ENCODE data around the gene KCNH6.

KCNH6 gene

GRCh38 chr17:63512388-63512787, 10.8 kb upstream of the KCNH6 start:
- no peak for DNase-seq

- DNase-seq, result no peak
Observed at GRCh38 chr17:63512896-63513644, 10.1 kb upstream of the KCNH6 start.

- DNase-seq, result no peak
Observed at GRCh38 chr17:63514477-63514876, 8.7 kb upstream of the KCNH6 start.

DNA sequence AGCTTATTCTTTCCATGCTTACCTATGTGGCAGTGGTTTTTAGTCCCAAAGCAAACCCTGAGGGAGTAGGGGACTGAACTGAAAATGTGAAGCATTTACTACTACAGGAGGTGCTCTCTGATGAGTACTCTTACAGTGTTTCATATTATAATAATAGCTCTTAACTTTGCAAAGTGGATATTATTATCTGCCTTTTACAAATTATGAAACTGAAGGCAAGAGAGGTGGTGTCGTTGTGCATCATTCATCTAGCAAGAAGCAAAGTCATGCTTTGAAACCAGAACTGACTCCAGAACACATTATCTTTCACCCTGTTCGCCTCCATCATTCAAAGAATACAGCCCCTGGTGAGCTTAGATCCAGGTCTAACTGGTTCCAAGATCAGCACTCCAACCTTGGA, 8.2 kb upstream of the KCNH6 start:
- no peak for DNase-seq

- no peak for DNase-seq
Observed at GRCh38 chr17:63515426-63515825, 7.7 kb upstream of the KCNH6 start.

GRCh38 chr17:63516910-63517824, 6.0 kb upstream of the KCNH6 start:
- DNase-seq, result no peak

GRCh38 chr17:63517825-63518534, 5.2 kb upstream of the KCNH6 start:
- no peak for DNase-seq

GRCh38 chr17:63519116-63519881, 3.9 kb upstream of the KCNH6 start:
- DNase-seq, result no peak

- no peak for DNase-seq
Observed at GRCh38 chr17:63519972-63520882, 2.9 kb upstream of the KCNH6 start.

- DNase-seq, result no peak
Observed at GRCh38 chr17:63524051-63524450, 893 bp downstream of the KCNH6 start.

DNA sequence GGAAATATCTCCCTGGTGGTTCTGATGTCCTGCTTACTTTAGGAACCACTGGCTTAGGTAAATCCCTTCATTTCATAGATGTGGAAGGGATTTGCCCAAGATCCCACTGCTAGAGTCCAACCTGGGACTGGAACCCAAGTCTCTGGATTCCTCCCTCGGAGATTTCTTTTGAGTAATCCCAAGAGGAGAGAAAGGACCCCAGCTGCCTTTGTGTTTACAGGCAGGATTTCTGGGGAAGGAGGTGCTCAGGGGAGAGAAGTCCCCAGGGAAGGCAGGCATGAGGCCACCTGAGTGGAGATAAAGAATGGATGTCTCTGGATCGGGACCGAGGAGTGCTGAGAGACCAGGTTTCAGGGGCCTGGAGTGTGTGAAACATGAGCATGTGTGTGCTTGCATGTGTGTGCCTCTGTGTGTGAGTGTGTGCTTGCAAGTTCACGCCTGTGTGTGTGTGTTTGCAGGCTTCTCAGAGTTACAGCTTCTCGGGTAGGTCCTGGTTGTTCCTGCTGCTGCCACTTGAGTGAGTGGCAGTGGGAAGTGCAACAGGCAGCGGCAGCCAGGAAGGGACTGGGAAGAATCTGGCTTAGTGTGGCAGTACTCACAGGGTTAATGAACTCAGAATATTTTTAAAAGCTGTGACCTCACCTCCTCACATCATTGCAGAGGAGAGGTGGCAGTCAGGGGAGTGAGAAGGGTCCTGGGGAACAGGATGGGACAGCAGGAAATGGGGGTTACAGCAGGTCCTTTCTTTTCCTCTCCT, 2.2 kb downstream of the KCNH6 start:
- no peak for DNase-seq

DNA sequence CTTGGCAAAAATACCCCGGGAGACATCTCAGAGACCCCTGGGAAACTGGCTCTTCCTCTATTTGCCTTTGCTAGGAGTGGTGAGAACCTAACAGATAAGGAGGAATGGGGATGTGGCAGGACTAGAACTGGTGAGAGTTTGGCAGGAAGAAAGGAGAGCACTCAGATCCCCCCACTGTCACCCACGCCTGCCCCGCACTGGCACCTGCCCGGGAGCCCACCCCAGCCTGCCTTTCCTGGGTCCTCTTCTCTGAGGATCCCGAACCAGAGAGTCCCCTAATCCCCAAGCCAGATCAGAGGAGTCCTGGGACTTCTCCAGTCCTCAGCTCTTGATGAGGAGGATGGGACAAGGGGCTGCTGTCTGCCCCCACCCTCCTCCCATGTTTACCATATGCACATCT, 3.7 kb downstream of the KCNH6 start:
- no peak for DNase-seq

DNA sequence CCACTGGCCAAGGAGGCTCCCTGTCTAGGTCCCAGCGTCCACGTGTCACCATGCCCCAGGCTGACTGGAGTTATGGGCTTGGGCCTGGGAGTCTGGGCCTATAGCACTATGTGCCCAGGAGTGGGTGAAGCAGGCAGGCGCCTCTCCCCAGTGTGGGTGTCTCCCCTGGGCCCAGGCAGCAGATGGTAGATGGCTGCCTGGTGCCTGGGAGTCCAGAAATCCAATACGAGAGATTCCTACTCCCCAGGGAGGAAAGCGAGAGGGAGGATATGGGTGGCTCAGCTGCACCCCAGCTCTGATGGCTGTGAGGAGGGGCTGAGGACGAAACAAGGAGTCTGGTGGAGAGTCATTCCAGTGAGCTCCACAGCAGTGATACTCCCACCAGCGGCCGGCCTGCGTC, 5.0 kb downstream of the KCNH6 start:
- no peak for DNase-seq

GRCh38 chr17:63529711-63530556, 6.8 kb downstream of the KCNH6 start:
- DNase-seq, result no peak

GRCh38 chr17:63530557-63531021, 7.4 kb downstream of the KCNH6 start:
- no peak for DNase-seq

DNA sequence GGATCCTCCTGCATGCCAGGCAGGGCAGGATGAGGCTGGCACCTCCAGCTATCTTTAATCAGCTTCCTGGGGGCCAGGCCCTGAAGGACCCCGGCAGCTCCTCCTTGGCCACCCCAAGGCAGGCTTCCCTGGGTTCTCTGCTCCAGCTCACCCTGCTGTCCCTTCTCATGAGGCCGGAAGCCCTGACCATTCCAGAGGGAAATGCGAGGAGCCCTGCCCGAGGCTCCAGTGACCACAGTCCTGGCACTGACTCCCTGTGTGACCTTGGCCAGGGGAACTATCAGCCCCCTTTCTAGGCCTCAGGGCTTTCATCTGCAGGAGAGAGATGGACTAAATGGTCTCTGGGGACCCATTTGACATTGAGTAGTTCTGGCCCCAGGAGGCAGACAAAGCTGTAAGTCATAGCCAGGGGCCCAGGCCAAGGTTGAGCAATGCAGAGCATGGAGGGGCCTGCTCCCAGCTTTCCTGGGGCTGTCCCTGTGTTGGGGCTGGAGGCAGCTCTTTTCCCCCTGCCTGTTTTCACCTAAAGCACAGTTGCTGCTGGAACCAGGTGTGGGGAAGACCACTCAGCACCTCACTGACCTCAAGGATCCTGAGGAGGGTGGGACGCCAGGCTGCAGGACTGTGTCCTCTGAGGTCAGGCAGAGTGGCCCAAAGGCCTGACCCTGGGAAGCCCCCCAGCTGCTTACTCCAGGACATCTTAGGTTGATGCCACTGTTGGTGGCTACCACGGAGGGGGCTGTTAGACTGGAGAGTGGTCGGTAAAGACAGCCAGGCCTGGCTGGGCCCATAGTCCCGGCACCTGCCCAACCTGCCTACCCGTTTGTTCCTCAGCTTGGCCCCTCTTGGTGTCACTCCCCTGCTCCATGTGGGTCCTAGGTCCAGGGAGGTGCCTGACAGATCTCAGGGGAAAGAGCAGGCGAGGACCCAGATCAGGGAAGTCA, 8.1 kb downstream of the KCNH6 start:
- DNase-seq, result no peak

DNA sequence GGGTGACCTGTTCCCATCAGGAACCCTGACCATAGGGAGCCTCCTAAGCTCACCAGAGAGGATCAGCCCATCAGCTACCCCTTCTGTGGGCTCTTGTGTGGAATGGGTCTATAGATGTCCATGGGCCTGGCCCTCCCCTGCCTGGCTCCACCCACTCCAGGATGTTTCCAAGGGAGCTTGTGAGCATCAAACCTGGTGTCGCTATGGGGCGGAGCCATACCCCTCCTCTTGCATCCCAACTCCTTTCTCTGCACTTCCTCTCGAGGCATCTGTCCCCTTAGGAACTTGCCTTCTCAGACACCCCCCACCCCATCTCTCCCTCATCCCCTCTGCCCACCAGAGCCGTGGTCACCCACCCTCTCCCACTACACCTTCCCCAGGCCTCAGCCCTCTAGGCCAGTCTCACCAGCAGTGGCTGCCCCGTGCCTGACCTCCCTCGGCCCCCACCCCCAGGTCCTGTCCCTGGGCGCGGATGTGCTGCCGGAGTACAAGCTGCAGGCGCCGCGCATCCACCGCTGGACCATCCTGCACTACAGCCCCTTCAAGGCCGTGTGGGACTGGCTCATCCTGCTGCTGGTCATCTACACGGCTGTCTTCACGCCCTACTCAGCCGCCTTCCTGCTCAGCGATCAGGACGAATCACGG, 10.4 kb downstream of the KCNH6 start:
- DNase-seq, result no peak

GRCh38 chr17:63534078-63534570, 11.0 kb downstream of the KCNH6 start:
- no peak for DNase-seq

All from OCI-M1 (cell line).